Suprapubic skin (tissue), 4 donors: Measurements from ENCODE around the gene CUEDC2.

Experiments used
- CTCF ChIP-seq, 2 donors: fragments of 200-600 bp in 1 of 2; fragments of 450-650 bp in 1 of 2; sonication (generic) in 1 of 2; IDR thresholded peaks; one replicate each; pipeline ENCODE4 v1.5.1; 2016 to 2019; ENCODE audit warnings: antibody characterized with exemption in 2 of 2, mild to moderate bottlenecking in 1 of 2, moderate library complexity in 1 of 2
- EP300 ChIP-seq: sonication (generic); formaldehyde crosslinking; IDR thresholded peaks from one replicate; pipeline ENCODE4 v1.6.1; 2017; ENCODE audit warnings: antibody characterized with exemption
- POLR2AphosphoS5 ChIP-seq, 3 donors: sonication (generic); formaldehyde crosslinking; IDR thresholded peaks; one replicate each; pipeline ENCODE4 v1.6.1; 2017; ENCODE audit warnings: antibody characterized with exemption in 3 of 3

- TF ChIP-seq CTCF (IDR thresholded peaks at IDR 0.05) (no peak), POLR2AphosphoS5 (IDR thresholded peaks at IDR 0.05) (no peak), EP300 (no peak)
Measured at GRCh38 chr10:102420181-102420713, 12.1 kb downstream of the CUEDC2 start.
